ENCODE data around the gene TBC1D22A. TPM values are rescaled to one million over a fixed set of nuclear protein-coding genes. Genes with fewer than 3 reads are reported as not detected.

The TBC1D22A gene
- total and polyA plus RNA-seq, 10 of the 15 experiments (the other 5 are each of a cell fraction or from before 2014, with no cell fraction given): 0.63 to 44.7 (median 27.4) TPM

DNA sequence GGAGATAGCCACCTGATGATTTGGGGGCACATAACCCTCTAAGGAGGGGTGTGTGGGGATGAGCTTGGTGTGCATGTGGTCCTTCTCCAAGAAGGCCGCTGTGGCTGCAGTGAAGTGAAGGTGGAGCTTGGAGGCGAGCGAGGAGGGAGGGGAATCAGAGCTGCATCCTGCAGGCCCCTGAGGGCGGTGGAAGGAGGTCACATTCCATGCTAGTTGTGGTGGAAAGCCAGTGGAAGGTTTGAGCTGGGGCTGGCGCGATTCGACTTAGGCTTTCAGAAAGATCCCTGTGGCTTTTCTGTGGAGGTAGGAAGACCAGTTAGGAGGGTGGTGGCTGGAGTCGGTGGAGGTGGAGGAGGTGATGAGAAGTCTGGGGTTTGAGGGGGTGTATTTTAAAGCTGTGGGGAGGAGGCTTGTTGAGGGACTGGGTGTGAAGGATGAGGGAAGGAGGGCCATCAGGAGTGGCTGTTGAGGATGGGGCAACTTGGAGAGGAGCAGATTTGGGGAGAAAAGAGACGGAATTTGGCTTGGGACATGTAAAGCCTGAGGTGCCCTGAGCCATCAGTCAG, 62.0 kb downstream of the TBC1D22A start:
- no peak overlapping the region for H3K9ac ChIP-seq (ENCODE audit: control insufficient read depth, insufficient read depth, low read length)
- no peaks in the 10 kb centered on the region; the same call in 2 of the 3 replicates for H3K9me3 ChIP-seq (replicated peaks; ENCODE audit: control insufficient read depth, insufficient read depth, low read length)
- no TSS peak for BruUV-seq (replicated peaks)
- H2AFZ ChIP-seq (ENCODE audit: control insufficient read depth, low read depth, low read length): no peak overlapping the region
- peaks cover 15 to 23% of the 10 kb centered on the region in 2 experiments for H3K36me3 ChIP-seq (ENCODE audit: control insufficient read depth in 2 of 2, insufficient read depth in 2 of 2, low read length in 1 of 2)
- H3K79me2 ChIP-seq (ENCODE audit: control insufficient read depth, insufficient read depth, low read length): peaks cover 3% of the 10 kb centered on the region
- ChIA-PET CTCF (interaction anchor here (1.5 kb wide), 1 partner anchor 66 kb away, joined by 4 read pairs; no protein-coding TSS in a partner anchor), RAD21 (ENCODE audit: unreplicated experiment) (no interaction called here), SMC1A (ENCODE audit: uncharacterized antibody, unreplicated experiment) (no interaction called here), POLR2A (no interaction called here)
- ATAC-seq (no peak), DNase-seq (ENCODE audit: low read depth, low spot score) (no peak), FAIRE-seq (no peak)
- 98% methylated on average over 9 of the region's 9 CpGs for WGBS (ENCODE audit: insufficient coverage, insufficient replicate concordance, low lambda C conversion rate, missing lambda C conversion rate)
- in situ Hi-C loops (cut with MboI) (no loop called here), intact Hi-C loops (cut with micrococcal nuclease; ENCODE audit: unreplicated experiment) (no loop called here)
- H3K27ac ChIP-seq (ENCODE audit: control insufficient read depth, insufficient read depth): no peak overlapping the region
- no peaks in the 10 kb centered on the region for H3K4me1 ChIP-seq (ENCODE audit: control insufficient read depth, insufficient read depth, low read length)
- H3K4me3 ChIP-seq: no peak overlapping the region
- peaks cover 6% of the 10 kb centered on the region for H4K20me1 ChIP-seq (ENCODE audit: control insufficient read depth, insufficient read depth)
- H3K27me3 ChIP-seq (replicated peaks in 1 of 2; ENCODE audit: control insufficient read depth in 2 of 2, insufficient read depth in 2 of 2, low read length in 1 of 2): no peaks in the 10 kb centered on the region
- no peak overlapping the region for H3K4me2 ChIP-seq (ENCODE audit: control insufficient read depth, insufficient read depth)
- TF ChIP-seq REST (IDR thresholded peaks at IDR 0.05; ENCODE audit: low read depth, low read length): no peak
- no peak for TF ChIP-seq SUZ12 (IDR thresholded peaks at IDR 0.05; ENCODE audit: unreplicated experiment)
- no peak for TF ChIP-seq CHD1 (IDR thresholded peaks at IDR 0.05; ENCODE audit: low read depth, low read length)
- TF ChIP-seq BRCA1 (IDR thresholded peaks at IDR 0.05; ENCODE audit: low read depth, low read length): no peak
- TF ChIP-seq JUNB (IDR thresholded peaks at IDR 0.05): no peak
- no peak for TF ChIP-seq POLR2AphosphoS2 (IDR thresholded peaks at IDR 0.05; ENCODE audit: low read depth, low read length)
- TF ChIP-seq IKZF2 (IDR thresholded peaks at IDR 0.05): no peak
- no peak for TF ChIP-seq NFXL1 (IDR thresholded peaks at IDR 0.05; ENCODE audit: borderline replicate concordance)

All from GM12878 (cell line).